Measurements from ENCODE around the gene LRRN4CL. TPM values are rescaled to one million over a fixed set of nuclear protein-coding genes. Genes with fewer than 3 reads are reported as not detected.

Gene LRRN4CL
- total RNA-seq, 1 donor from 2014 or later, result 0.13 TPM

DNA sequence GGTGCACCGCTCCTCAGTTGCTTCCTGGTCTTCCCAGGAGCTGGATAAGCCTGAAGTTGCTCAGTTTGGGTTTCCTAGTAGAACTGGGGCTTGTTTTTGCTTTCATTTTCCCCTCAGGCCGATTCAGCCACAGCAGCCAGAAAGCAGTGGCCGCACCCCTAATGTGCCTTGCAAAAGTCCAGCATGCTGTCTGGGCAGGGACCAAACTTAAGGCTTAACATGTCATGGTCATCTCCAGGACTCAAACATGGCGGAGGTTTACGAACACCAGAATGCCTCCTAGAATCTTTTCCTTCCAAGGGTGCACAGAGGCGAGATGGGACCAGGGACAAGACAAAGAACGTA is 20.6 kb upstream of the LRRN4CL start:
- intact Hi-C loops (cut with micrococcal nuclease), result no loop called here
- Mint-ChIP-seq H3K4me3 (peak overlapping the region; percentile 96), H3K27me3 (no peaks in the 10 kb centered on the region), H3K9me3 (no peaks in the 10 kb centered on the region), H3K4me1 (peaks cover 64% of the 10 kb centered on the region), H3K36me3 (ENCODE audit: low read depth) (peaks cover 49% of the 10 kb centered on the region), H3K27ac (peak overlapping the region; percentile 99)
- CTCF ChIA-PET, result interaction anchor here (0.7 to 0.9 kb wide), 2 partner anchors 117 to 118 kb away, joined by 3 read pairs; partner anchors contain the start of gene TUT1
- POLR2A ChIA-PET, result interaction anchor here (0.5 to 8.0 kb wide), 27 partner anchors 17 to 1561 kb away, joined by 3 to 188 read pairs (median 15); partner anchors contain the start of genes B3GAT3, C11orf98, CSKMT and EEF1G
- ATAC-seq (ENCODE audit: low read depth), result no peak
- DNase-seq, result no peak
- TF ChIP-seq CTCF (IDR thresholded peaks at IDR 0.05), result no peak

- POLR2A ChIA-PET, result interaction anchor here (0.5 to 8.0 kb wide), 34 partner anchors 9 to 1562 kb away, joined by 3 to 188 read pairs (median 12); partner anchors contain the start of genes B3GAT3, C11orf98, CSKMT and EEF1G
- peaks cover 64% of the 10 kb centered on the region for H3K4me1 Mint-ChIP-seq
Observed at GRCh38 chr11:62709247-62710000, 20.1 kb upstream of the LRRN4CL start.

DNA sequence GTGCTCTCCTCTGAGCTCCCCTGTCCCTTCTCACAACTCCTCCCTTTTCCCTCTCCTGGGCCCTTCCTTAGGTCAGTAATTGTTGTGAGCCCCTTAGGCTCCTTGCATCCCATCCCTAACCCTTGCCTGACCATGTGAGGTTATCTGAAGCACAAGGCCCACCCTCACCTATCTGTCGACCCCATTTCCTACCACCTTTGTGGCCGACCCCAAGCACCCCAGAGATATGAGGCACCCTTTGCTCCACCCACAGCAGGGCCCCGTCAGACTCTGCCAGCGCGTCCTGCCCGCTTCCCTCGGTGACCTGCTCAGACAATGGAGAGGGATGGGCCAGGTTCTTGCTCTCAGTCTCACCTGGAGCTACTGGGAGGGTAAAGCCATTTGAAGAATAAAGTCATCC is 19.5 kb upstream of the LRRN4CL start:
- POLR2A ChIA-PET, result interaction anchor here (0.5 to 8.0 kb wide), 32 partner anchors 9 to 1562 kb away, joined by 3 to 188 read pairs (median 13); partner anchors contain the start of genes B3GAT3, C11orf98, CSKMT and EEF1G
- Mint-ChIP-seq H3K27me3 (no peaks in the 10 kb centered on the region), H3K27ac (peak overlapping the region; percentile 99), H3K36me3 (ENCODE audit: low read depth) (peaks cover 38% of the 10 kb centered on the region), H3K9me3 (no peaks in the 10 kb centered on the region), H3K4me1 (peaks cover 64% of the 10 kb centered on the region), H3K4me3 (peak overlapping the region; percentile 96)
- intact Hi-C loops (cut with micrococcal nuclease), result loop anchor here (1.0 to 2.0 kb wide), 10 partner anchors 19 to 916 kb away; partner anchors contain the start of genes C11orf98, CSKMT, FEN1 and HNRNPUL2
- no peak for TF ChIP-seq CTCF (IDR thresholded peaks at IDR 0.05)
- DNase-seq (peak; percentile 25), ATAC-seq (ENCODE audit: low read depth) (peak; percentile 3)
- CTCF ChIA-PET, result interaction anchor here (0.9 kb wide), 1 partner anchor 116 kb away, joined by 3 read pairs; no protein-coding TSS in a partner anchor

More at GRCh38 chr11:62709247-62710000, 20.1 kb upstream of the LRRN4CL start:
- no peak for TF ChIP-seq CTCF (IDR thresholded peaks at IDR 0.05)
- peaks cover 44% of the 10 kb centered on the region for H3K36me3 Mint-ChIP-seq (ENCODE audit: low read depth)
- intact Hi-C loops (cut with micrococcal nuclease), result loop anchor here (1.0 to 2.0 kb wide), 10 partner anchors 18 to 917 kb away; partner anchors contain the start of genes C11orf98, CSKMT, FEN1 and HNRNPUL2
- no peaks in the 10 kb centered on the region for H3K9me3 Mint-ChIP-seq
- peak; percentile 83 for DNase-seq
- H3K4me3 Mint-ChIP-seq, result peak overlapping the region; percentile 96
- peak; percentile 77 for ATAC-seq (ENCODE audit: low read depth)
- peak overlapping the region; percentile 99 for H3K27ac Mint-ChIP-seq
- H3K27me3 Mint-ChIP-seq, result no peaks in the 10 kb centered on the region
- CTCF ChIA-PET, result interaction anchor here (0.7 to 0.9 kb wide), 2 partner anchors 117 to 118 kb away, joined by 3 read pairs; partner anchors contain the start of gene TUT1

DNA sequence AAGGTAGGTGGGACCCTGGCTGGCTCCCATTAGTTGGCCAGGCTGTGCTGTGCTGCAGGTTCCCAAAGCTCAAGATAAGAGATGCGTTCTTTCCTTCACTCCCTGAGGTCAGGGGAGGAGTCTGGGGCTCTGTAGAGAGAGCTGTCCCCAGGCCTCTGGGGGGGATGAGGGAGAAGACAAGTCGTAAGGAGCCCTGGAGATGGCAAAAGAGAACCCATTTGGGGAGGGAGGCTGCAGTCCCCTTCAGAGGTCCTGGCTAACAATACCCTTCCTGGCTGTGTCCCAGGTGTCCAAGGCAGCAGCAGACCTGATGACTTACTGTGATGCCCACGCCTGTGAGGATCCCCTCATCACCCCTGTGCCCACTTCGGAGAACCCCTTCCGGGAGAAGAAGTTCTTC is 19.1 kb upstream of the LRRN4CL start:
- peaks cover 63% of the 10 kb centered on the region for H3K4me1 Mint-ChIP-seq
- ChIA-PET CTCF (no interaction called here), POLR2A (interaction anchor here (0.9 to 8.0 kb wide), 25 partner anchors 10 to 279 kb away, joined by 3 to 188 read pairs (median 17); partner anchors contain the start of genes B3GAT3, C11orf98, CSKMT and EEF1G)
- H3K36me3 Mint-ChIP-seq (ENCODE audit: low read depth), result peaks cover 34% of the 10 kb centered on the region
- intact Hi-C loops (cut with micrococcal nuclease), result loop anchor here (2.0 kb wide), 1 partner anchor 916 kb away; the partner anchor contains the start of genes FEN1 and TMEM258
- H3K4me3 Mint-ChIP-seq, result peak overlapping the region; percentile 96
- TF ChIP-seq CTCF (IDR thresholded peaks at IDR 0.05), result no peak
- H3K9me3 Mint-ChIP-seq, result no peaks in the 10 kb centered on the region
- DNase-seq (no peak), ATAC-seq (ENCODE audit: low read depth) (no peak)
- H3K27me3 Mint-ChIP-seq, result no peaks in the 10 kb centered on the region
- peak overlapping the region; percentile 99 for H3K27ac Mint-ChIP-seq

All from activated B cell treated with CpG ODN at 0.5 μM for 24 hours (primary cell).